T-helper 9 cell (primary cell): ENCODE measurements around the gene RRM2.
"Not testable (repeated sequence)": the region's sequence is repeated elsewhere in the genome, so short reads cannot be mapped to it uniquely, and the experiment has no call there.

Experiments
- DNase-seq: peaks from one replicate; pipeline ENCODE4 v3.0.0-alpha.2; 2020

The RRM2 gene

GRCh38 chr2:10132996-10133647 lies 10.6 kb downstream of the RRM2 start:
- no peak for DNase-seq

- DNase-seq, result no peak
These were observed 13.0 kb downstream of the RRM2 start for GRCh38 chr2:10135296-10136089.

GRCh38 chr2:10136101-10136934 lies 13.8 kb downstream of the RRM2 start:
- no peak for DNase-seq

- DNase-seq, result no peak
These were observed 14.7 kb downstream of the RRM2 start for GRCh38 chr2:10137053-10137843.

- no peak for DNase-seq
These were observed 17.0 kb downstream of the RRM2 start for GRCh38 chr2:10139536-10139935.

- DNase-seq, result no peak
These were observed 18.5 kb downstream of the RRM2 start for GRCh38 chr2:10140841-10141610.

GRCh38 chr2:10141736-10142639 lies 19.4 kb downstream of the RRM2 start:
- no peak for DNase-seq

GRCh38 chr2:10142640-10142965 lies 20.1 kb downstream of the RRM2 start:
- no peak for DNase-seq

GRCh38 chr2:10144771-10145518 lies 22.4 kb downstream of the RRM2 start:
- DNase-seq, result no peak

- no peak for DNase-seq
These were observed 23.2 kb downstream of the RRM2 start for GRCh38 chr2:10145519-10146357.

GRCh38 chr2:10146366-10147005 lies 23.9 kb downstream of the RRM2 start:
- no peak for DNase-seq

GRCh38 chr2:10147050-10147660 lies 24.6 kb downstream of the RRM2 start:
- DNase-seq, result not testable (repeated sequence)

GRCh38 chr2:10148268-10148667 lies 25.7 kb downstream of the RRM2 start:
- no peak for DNase-seq

GRCh38 chr2:10149635-10150034 lies 27.1 kb downstream of the RRM2 start:
- no peak for DNase-seq

- no peak for DNase-seq
These were observed 27.9 kb downstream of the RRM2 start for GRCh38 chr2:10150436-10150835.

- DNase-seq, result no peak
These were observed 28.9 kb downstream of the RRM2 start for GRCh38 chr2:10151462-10151861.

GRCh38 chr2:10157293-10157692 lies 34.8 kb downstream of the RRM2 start:
- DNase-seq, result no peak

GRCh38 chr2:10158681-10159080 lies 36.1 kb downstream of the RRM2 start:
- DNase-seq, result no peak
